Measurements from ENCODE around the gene RGMA. TPM values are rescaled to one million over a fixed set of nuclear protein-coding genes. Genes with fewer than 3 reads are reported as not detected.

The RGMA gene
- total RNA-seq, 1 donor from 2014 or later: 6.2 TPM

DNA sequence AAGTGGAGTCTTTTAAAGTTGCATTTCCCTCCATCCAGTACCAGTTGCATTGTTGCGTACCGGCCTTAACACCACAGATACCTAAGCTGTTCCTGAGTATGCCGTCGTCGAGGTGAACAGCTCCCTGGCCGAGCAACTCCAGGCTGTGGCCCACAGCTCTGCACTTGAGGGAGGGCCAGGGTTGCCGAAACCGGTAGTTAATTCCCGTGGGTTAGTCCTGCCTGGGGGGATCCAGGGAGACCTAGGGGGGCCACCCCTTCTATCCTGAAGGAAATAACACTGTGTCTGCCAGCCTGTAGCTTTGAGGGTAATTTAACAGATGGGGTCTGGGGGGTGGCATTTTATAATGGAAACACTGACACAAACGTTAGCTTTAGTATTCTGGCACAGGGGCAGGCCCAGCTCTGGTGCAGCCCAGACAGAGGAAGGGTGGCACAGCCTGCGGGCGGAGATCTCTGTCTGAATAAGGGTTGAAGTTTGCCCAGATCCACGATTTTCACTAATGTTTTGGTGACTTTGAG, 60.8 kb downstream of the RGMA start:
- DNase-seq (ENCODE audit: low read depth): no peak
- peaks cover 72% of the 10 kb centered on the region for H4K20me1 ChIP-seq (ENCODE audit: insufficient read depth, low read length)
- H3K27me3 ChIP-seq (ENCODE audit: insufficient read depth, low read length): no peaks in the 10 kb centered on the region
- H3K36me3 ChIP-seq (ENCODE audit: insufficient read depth, low read length): peaks cover 47% of the 10 kb centered on the region
- Mint-ChIP-seq H3K27ac (ENCODE audit: unreplicated experiment) (peak overlapping the region; percentile 53), H3K27me3 (ENCODE audit: low read depth, unreplicated experiment) (no peaks in the 10 kb centered on the region), H3K36me3 (ENCODE audit: low read depth, unreplicated experiment) (peaks cover 36% of the 10 kb centered on the region), H3K4me3 (ENCODE audit: unreplicated experiment) (no peak overlapping the region), H3K9me3 (ENCODE audit: unreplicated experiment) (no peaks in the 10 kb centered on the region), H3K4me1 (ENCODE audit: low read depth, unreplicated experiment) (peaks cover 26% of the 10 kb centered on the region)
- H3K4me1 ChIP-seq (ENCODE audit: insufficient read depth, low read length): peaks cover 22% of the 10 kb centered on the region
- peak overlapping the region; percentile 35 for H3K4me2 ChIP-seq (ENCODE audit: low read length)
- no peak overlapping the region for H2AFZ ChIP-seq (ENCODE audit: low read depth, low read length)
- H3K27ac ChIP-seq (ENCODE audit: low read depth, low read length): peak overlapping the region; percentile 34
- peak overlapping the region; percentile 27 for H3K9ac ChIP-seq (ENCODE audit: low read length)
- H3K79me2 ChIP-seq (ENCODE audit: insufficient read depth, low read length): peaks cover 18% of the 10 kb centered on the region
- H3K4me3 ChIP-seq (ENCODE audit: insufficient read depth, low read depth, low read length): no peak overlapping the region
- TF ChIP-seq EZH2 (IDR thresholded peaks at IDR 0.05; ENCODE audit: insufficient read depth, low read length): no peak
- TF ChIP-seq, protein P1, sequence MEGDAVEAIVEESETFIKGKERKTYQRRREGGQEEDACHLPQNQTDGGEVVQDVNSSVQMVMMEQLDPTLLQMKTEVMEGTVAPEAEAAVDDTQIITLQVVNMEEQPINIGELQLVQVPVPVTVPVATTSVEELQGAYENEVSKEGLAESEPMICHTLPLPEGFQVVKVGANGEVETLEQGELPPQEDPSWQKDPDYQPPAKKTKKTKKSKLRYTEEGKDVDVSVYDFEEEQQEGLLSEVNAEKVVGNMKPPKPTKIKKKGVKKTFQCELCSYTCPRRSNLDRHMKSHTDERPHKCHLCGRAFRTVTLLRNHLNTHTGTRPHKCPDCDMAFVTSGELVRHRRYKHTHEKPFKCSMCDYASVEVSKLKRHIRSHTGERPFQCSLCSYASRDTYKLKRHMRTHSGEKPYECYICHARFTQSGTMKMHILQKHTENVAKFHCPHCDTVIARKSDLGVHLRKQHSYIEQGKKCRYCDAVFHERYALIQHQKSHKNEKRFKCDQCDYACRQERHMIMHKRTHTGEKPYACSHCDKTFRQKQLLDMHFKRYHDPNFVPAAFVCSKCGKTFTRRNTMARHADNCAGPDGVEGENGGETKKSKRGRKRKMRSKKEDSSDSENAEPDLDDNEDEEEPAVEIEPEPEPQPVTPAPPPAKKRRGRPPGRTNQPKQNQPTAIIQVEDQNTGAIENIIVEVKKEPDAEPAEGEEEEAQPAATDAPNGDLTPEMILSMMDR (IDR thresholded peaks at IDR 0.05; ENCODE audit: insufficient read depth, low read depth, low read length): no peak
- H3K9me3 ChIP-seq (ENCODE audit: insufficient read depth, low read depth, low read length): no peaks in the 10 kb centered on the region
- FAIRE-seq: no peak

DNA sequence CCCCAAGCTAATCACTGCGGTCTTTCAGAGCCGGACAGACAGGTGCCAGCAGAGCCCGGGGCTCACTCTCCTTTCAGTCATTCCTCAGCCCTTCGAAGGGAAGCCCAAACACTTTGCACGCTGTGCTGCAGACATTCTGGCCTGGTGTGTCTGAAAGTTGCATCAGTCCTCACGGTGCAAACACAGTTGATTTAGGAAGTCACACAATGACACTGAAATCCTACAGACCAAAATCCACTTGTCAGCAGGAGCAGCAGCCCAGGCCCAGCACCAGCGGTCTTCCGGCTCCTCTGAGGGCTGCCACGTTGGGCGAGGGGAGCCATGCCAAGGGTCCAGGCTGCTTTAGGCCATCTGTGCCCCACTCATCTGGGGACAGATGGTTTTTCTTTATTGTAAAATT, 61.6 kb downstream of the RGMA start:
- H3K36me3 ChIP-seq (ENCODE audit: insufficient read depth, low read length): peaks cover 53% of the 10 kb centered on the region
- no peak overlapping the region for H3K4me3 ChIP-seq (ENCODE audit: insufficient read depth, low read depth, low read length)
- no peak overlapping the region for H3K4me3 Mint-ChIP-seq (ENCODE audit: unreplicated experiment)
- TF ChIP-seq EZH2 (IDR thresholded peaks at IDR 0.05; ENCODE audit: insufficient read depth, low read length): no peak
- TF ChIP-seq, protein P1 (IDR thresholded peaks at IDR 0.05; ENCODE audit: insufficient read depth, low read depth, low read length): no peak
- no peaks in the 10 kb centered on the region for H3K27me3 Mint-ChIP-seq (ENCODE audit: low read depth, unreplicated experiment)
- H3K9me3 ChIP-seq (ENCODE audit: insufficient read depth, low read depth, low read length): no peaks in the 10 kb centered on the region
- peaks cover 40% of the 10 kb centered on the region for H3K36me3 Mint-ChIP-seq (ENCODE audit: low read depth, unreplicated experiment)
- H3K9ac ChIP-seq (ENCODE audit: low read length): no peak overlapping the region
- FAIRE-seq (no peak), DNase-seq (ENCODE audit: low read depth) (no peak)
- no peaks in the 10 kb centered on the region for H3K27me3 ChIP-seq (ENCODE audit: insufficient read depth, low read length)
- peaks cover 22% of the 10 kb centered on the region for H3K4me1 ChIP-seq (ENCODE audit: insufficient read depth, low read length)
- H3K27ac ChIP-seq (ENCODE audit: low read depth, low read length): no peak overlapping the region
- no peak overlapping the region for H3K4me2 ChIP-seq (ENCODE audit: low read length)
- peaks cover 79% of the 10 kb centered on the region for H4K20me1 ChIP-seq (ENCODE audit: insufficient read depth, low read length)
- H3K79me2 ChIP-seq (ENCODE audit: insufficient read depth, low read length): peaks cover 24% of the 10 kb centered on the region
- peaks cover 27% of the 10 kb centered on the region for H3K4me1 Mint-ChIP-seq (ENCODE audit: low read depth, unreplicated experiment)
- H3K9me3 Mint-ChIP-seq (ENCODE audit: unreplicated experiment): no peaks in the 10 kb centered on the region
- H3K27ac Mint-ChIP-seq (ENCODE audit: unreplicated experiment): no peak overlapping the region
- H2AFZ ChIP-seq (ENCODE audit: low read depth, low read length): no peak overlapping the region

DNA sequence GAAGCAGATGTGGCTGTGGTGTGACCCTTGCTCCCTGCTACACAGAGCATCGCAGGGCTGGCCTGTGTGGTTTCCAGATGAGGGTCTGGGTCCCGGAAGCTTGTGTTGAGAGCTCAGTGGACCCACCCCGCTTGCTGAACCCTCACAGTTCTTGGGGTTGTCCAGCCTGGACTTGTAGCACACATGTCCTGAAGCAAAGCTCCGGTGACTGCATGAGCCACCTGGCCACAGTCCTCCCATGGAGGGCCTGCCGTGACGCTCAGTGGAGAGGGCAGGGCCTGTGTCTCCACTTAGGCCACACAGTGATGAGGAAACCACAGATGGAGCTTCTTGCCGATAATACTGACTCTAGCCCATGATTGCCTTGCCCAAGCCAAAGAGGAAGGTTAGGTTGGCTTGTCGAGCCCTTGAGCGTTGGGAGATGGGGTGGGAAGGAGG, 62.6 kb downstream of the RGMA start:
- Mint-ChIP-seq H3K27me3 (ENCODE audit: low read depth, unreplicated experiment) (no peaks in the 10 kb centered on the region), H3K4me3 (ENCODE audit: unreplicated experiment) (no peak overlapping the region), H3K4me1 (ENCODE audit: low read depth, unreplicated experiment) (peaks cover 27% of the 10 kb centered on the region), H3K27ac (ENCODE audit: unreplicated experiment) (no peak overlapping the region), H3K36me3 (ENCODE audit: low read depth, unreplicated experiment) (peaks cover 49% of the 10 kb centered on the region), H3K9me3 (ENCODE audit: unreplicated experiment) (no peaks in the 10 kb centered on the region)
- FAIRE-seq (no peak), DNase-seq (ENCODE audit: low read depth) (no peak)
- H3K9ac ChIP-seq (ENCODE audit: low read length): no peak overlapping the region
- H3K27ac ChIP-seq (ENCODE audit: low read depth, low read length): no peak overlapping the region
- no peak overlapping the region for H3K4me3 ChIP-seq (ENCODE audit: insufficient read depth, low read depth, low read length)
- peaks cover 34% of the 10 kb centered on the region for H3K79me2 ChIP-seq (ENCODE audit: insufficient read depth, low read length)
- no peak overlapping the region for H3K4me2 ChIP-seq (ENCODE audit: low read length)
- peaks cover 22% of the 10 kb centered on the region for H3K4me1 ChIP-seq (ENCODE audit: insufficient read depth, low read length)
- H3K36me3 ChIP-seq (ENCODE audit: insufficient read depth, low read length): peaks cover 62% of the 10 kb centered on the region
- no peaks in the 10 kb centered on the region for H3K9me3 ChIP-seq (ENCODE audit: insufficient read depth, low read depth, low read length)
- H3K27me3 ChIP-seq (ENCODE audit: insufficient read depth, low read length): no peaks in the 10 kb centered on the region
- peaks cover 89% of the 10 kb centered on the region for H4K20me1 ChIP-seq (ENCODE audit: insufficient read depth, low read length)
- TF ChIP-seq, protein P1 (IDR thresholded peaks at IDR 0.05; ENCODE audit: insufficient read depth, low read depth, low read length): no peak
- TF ChIP-seq EZH2 (IDR thresholded peaks at IDR 0.05; ENCODE audit: insufficient read depth, low read length): no peak
- no peak overlapping the region for H2AFZ ChIP-seq (ENCODE audit: low read depth, low read length)
